ENCODE data around the gene TTC34. TPM values are rescaled to one million over a fixed set of nuclear protein-coding genes. Genes with fewer than 3 reads are reported as not detected.

The TTC34 gene
- total and polyA plus RNA-seq, 7 donors, result under 0.01 to 0.83 (median 0.56) TPM; not detected in 1

DNA sequence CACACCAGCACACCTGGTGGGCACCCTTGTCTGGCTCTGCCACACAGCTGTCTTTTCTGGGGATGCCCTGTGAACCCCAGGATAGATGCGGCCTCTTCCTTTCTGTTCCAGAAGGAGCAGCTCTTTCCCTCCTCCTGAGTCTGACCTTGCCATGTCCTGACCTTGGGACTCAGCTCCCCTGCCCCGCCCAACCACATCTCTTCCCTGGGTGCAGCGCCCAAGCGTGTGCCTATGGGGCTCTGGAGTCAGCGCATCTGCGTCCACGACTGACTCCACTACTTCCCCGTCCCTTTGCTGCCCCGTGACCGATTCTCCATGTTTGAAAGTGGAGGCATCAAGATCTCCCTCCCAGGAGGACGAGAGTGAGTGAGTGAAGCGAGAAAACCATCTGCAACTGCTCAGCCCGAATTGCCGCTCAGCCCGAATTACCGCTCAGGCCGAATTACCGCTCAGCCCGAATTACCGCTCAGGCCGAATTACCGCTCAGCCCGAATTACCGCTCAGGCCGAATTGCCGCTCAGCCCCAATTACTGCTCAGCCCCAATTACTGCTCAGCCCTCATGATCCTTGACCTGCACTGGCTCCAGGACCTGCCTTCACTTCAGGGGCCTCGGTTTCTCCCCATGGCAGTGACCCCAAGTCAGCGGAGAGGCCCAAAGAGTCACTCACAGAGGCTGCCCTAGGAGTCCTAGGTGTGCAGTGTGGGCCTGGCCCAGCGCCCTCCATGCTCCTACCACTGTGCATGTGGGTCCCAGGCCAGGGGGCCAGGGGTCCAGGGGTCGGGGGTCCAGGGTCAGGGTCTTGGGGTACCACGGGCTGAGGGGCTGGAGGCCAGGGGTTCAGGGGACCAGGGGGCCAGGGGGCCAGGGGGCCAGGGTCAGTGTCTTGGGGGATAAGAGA is 18.6 kb upstream of the TTC34 start:
- intact Hi-C loops (cut with DNase I), result loop anchor here (5.0 kb wide), 1 partner anchor 602 kb away; no protein-coding TSS in a partner anchor
- H3K9me3 ChIP-seq, result no peaks in the 10 kb centered on the region
- peaks cover 0 to 7% (median 0%) of the 10 kb centered on the region in 4 donors for H3K4me1 ChIP-seq
- no peak overlapping the region for H3K27ac ChIP-seq
- no peak for DNase-seq
- no peaks in the 10 kb centered on the region for H3K36me3 ChIP-seq
- TF ChIP-seq POLR2AphosphoS5 (IDR thresholded peaks at IDR 0.05) (no peak), EP300 (IDR thresholded peaks at IDR 0.05) (no peak), POLR2A (IDR thresholded peaks at IDR 0.05) (no peak)
- TF ChIP-seq, protein P1, sequence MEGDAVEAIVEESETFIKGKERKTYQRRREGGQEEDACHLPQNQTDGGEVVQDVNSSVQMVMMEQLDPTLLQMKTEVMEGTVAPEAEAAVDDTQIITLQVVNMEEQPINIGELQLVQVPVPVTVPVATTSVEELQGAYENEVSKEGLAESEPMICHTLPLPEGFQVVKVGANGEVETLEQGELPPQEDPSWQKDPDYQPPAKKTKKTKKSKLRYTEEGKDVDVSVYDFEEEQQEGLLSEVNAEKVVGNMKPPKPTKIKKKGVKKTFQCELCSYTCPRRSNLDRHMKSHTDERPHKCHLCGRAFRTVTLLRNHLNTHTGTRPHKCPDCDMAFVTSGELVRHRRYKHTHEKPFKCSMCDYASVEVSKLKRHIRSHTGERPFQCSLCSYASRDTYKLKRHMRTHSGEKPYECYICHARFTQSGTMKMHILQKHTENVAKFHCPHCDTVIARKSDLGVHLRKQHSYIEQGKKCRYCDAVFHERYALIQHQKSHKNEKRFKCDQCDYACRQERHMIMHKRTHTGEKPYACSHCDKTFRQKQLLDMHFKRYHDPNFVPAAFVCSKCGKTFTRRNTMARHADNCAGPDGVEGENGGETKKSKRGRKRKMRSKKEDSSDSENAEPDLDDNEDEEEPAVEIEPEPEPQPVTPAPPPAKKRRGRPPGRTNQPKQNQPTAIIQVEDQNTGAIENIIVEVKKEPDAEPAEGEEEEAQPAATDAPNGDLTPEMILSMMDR (IDR thresholded peaks at IDR 0.05), result no peak
- no peak overlapping the region for H3K4me3 ChIP-seq
- H3K27me3 ChIP-seq, result peaks cover 0 to 56% (median 15%) of the 10 kb centered on the region in 3 donors
- 88 to 94% methylated on average over 31 of the region's 31 CpGs for WGBS, 2 donors

DNA sequence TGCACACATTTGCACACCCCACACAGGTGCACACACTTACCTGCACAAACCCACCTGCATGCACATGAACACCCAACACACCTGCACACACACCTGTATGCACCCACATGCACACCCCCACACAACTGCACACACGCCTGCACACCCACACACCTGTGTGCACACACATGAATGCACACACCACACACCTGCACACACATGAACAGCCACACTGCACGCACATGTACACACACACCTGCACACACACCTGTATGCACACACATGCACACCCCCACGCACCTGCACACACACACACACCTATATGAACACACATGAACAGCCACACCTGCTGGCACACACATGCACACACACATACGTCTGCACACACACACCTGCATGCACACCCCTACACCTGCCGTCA is 17.9 kb upstream of the TTC34 start:
- no peak for DNase-seq
- no peak for TF ChIP-seq EP300 (IDR thresholded peaks at IDR 0.05)
- no peak for TF ChIP-seq POLR2AphosphoS5 (IDR thresholded peaks at IDR 0.05)
- TF ChIP-seq, protein P1 (IDR thresholded peaks at IDR 0.05), result no peak
- TF ChIP-seq POLR2A (IDR thresholded peaks at IDR 0.05), result no peak
- Histone ChIP-seq H3K9me3 (no peaks in the 10 kb centered on the region), H3K27ac (no peak overlapping the region), H3K27me3 (peaks cover 0 to 52% (median 15%) of the 10 kb centered on the region in 3 donors), H3K4me3 (no peak overlapping the region), H3K36me3 (no peaks in the 10 kb centered on the region), H3K4me1 (peaks cover 0 to 7% (median 0%) of the 10 kb centered on the region in 4 donors)
- intact Hi-C loops (cut with DNase I), result no loop called here
- 83 to 90% methylated on average over 5 of the region's 5 CpGs for WGBS, 2 donors

DNA sequence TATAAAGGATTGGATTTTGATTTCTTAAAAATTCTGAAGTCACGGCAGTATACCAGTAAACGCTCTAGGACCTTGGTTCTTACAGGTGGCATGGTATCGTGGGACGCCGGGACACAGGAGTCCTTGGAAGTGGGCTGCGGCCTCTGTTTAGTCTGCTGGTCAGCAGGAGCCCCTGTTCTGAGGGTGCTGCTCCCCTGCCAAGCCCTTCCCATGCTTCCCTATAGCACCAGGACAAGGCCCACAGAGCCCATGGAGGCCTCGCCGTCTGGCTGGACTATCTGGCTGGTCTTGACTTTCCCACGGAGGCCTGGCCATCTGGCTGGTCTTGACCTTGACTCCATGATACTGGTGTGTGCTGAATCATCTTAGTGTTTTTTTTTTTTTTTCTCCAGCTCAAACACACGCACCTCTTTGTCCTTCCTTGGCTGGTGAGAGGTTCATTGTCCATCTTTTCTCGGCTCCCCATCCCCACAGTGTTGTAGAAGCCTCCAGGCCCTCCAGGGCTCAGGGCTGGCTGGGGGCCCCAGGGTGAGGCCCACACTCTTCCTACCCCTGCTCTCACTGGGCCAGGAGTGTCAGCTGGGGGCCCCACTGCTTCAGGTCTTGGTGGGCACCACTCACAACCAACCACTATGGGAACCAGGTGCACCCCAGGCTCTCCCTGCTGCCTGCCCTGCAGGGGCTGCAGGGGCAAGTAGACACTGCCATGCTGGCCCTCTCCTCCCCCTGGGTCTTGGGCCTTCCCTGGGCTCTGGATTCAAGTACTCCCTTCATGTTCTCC is 16.5 kb upstream of the TTC34 start:
- 83 to 87% methylated on average over 11 of the region's 11 CpGs for WGBS, 2 donors
- H3K4me1 ChIP-seq, result peaks cover 0 to 7% (median 0%) of the 10 kb centered on the region in 4 donors
- intact Hi-C loops (cut with DNase I), result no loop called here
- H3K4me3 ChIP-seq, result no peak overlapping the region
- H3K9me3 ChIP-seq, result peaks cover 0 to 3% (median 0%) of the 10 kb centered on the region in 4 donors
- TF ChIP-seq POLR2A (IDR thresholded peaks at IDR 0.05) (no peak), POLR2AphosphoS5 (IDR thresholded peaks at IDR 0.05) (no peak), EP300 (IDR thresholded peaks at IDR 0.05) (no peak)
- TF ChIP-seq, protein P1 (IDR thresholded peaks at IDR 0.05), result no peak
- H3K27ac ChIP-seq, result no peak overlapping the region
- no peak for DNase-seq
- no peaks in the 10 kb centered on the region for H3K36me3 ChIP-seq
- H3K27me3 ChIP-seq, result peaks cover 0 to 47% (median 15%) of the 10 kb centered on the region in 3 donors

DNA sequence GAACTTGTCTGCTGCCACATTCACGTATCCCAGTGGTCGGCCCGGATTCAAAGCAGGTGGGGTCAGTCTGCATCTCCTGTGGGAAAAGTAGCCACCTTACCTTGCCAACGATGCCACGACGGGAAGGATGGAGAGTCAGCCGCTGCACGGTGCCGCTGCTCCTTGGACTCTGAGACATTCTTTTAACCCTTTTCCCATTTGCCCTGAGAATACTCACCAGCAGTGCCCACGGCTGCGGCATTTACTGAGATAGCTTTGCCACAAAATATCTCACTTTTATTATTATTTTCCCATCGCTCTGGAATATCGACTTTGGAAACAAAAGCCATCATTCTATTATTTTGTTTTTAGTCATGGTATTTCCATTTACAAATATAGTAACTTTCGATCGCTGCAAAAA is 15.3 kb upstream of the TTC34 start:
- DNase-seq, result no peak
- Histone ChIP-seq H3K27ac (no peak overlapping the region), H3K36me3 (no peaks in the 10 kb centered on the region), H3K4me3 (no peak overlapping the region), H3K27me3 (peaks cover 0 to 44% (median 21%) of the 10 kb centered on the region in 3 donors), H3K9me3 (peaks cover 2 to 5% (median 4%) of the 10 kb centered on the region in 4 donors), H3K4me1 (peaks cover 0 to 3% (median 0%) of the 10 kb centered on the region in 4 donors)
- TF ChIP-seq, protein P1 (IDR thresholded peaks at IDR 0.05), result no peak
- TF ChIP-seq POLR2AphosphoS5 (IDR thresholded peaks at IDR 0.05) (no peak), POLR2A (IDR thresholded peaks at IDR 0.05) (no peak)
- 88 to 90% methylated on average over 15 of the region's 15 CpGs for WGBS, 2 donors
- intact Hi-C loops (cut with DNase I), result no loop called here

Data from sigmoid colon (tissue), 7 donors.